ENCODE data around the gene NKAIN1. TPM values are rescaled to one million over a fixed set of nuclear protein-coding genes. Genes with fewer than 3 reads are reported as not detected.

The NKAIN1 gene
- total RNA-seq, 1 donor from 2014 or later: 2.2 TPM

DNA sequence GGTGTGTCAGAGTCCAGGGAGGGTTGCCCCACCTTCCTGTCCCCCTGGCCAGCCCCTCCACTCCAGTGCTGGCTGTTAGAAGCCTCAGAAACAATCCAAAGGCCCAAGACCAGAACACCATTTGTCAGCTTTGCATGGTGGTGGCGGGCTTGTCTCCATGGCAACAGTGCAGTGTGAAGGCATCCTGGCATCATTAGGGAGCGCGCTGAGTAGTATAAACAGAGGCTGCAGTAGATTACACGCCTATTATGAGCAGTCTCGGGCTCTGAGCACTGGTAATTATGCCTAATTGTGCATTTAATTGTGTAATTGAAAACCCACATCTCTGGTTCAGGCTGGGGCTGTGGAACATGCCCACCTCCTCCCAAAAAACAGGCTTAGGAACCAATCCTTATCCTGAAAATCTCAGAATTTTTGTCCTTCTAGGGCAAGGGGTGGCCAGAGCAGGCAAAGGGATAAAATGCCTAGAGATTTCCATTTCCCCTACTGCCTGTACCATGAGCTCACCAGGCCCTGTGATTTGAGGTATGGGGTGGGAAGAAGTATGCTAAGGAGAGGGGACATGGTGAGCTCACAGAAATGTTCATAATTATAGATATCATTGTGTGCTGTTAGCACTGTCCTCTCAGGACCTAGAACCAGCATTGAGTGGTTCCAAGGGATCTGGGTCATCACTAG, 11.7 kb downstream of the NKAIN1 start:
- Mint-ChIP-seq H3K36me3 (ENCODE audit: unreplicated experiment) (no peaks in the 10 kb centered on the region), H3K27me3 (ENCODE audit: unreplicated experiment) (peaks cover 14% of the 10 kb centered on the region), H3K4me1 (ENCODE audit: unreplicated experiment) (no peaks in the 10 kb centered on the region), H3K27ac (ENCODE audit: unreplicated experiment) (no peak overlapping the region), H3K9me3 (ENCODE audit: unreplicated experiment) (no peaks in the 10 kb centered on the region), H3K4me3 (ENCODE audit: unreplicated experiment) (no peak overlapping the region)
- DNase-seq (ENCODE audit: extremely low spot score, unreplicated experiment): no peak
- TF ChIP-seq, protein P1, sequence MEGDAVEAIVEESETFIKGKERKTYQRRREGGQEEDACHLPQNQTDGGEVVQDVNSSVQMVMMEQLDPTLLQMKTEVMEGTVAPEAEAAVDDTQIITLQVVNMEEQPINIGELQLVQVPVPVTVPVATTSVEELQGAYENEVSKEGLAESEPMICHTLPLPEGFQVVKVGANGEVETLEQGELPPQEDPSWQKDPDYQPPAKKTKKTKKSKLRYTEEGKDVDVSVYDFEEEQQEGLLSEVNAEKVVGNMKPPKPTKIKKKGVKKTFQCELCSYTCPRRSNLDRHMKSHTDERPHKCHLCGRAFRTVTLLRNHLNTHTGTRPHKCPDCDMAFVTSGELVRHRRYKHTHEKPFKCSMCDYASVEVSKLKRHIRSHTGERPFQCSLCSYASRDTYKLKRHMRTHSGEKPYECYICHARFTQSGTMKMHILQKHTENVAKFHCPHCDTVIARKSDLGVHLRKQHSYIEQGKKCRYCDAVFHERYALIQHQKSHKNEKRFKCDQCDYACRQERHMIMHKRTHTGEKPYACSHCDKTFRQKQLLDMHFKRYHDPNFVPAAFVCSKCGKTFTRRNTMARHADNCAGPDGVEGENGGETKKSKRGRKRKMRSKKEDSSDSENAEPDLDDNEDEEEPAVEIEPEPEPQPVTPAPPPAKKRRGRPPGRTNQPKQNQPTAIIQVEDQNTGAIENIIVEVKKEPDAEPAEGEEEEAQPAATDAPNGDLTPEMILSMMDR (IDR thresholded peaks at IDR 0.05): no peak

GRCh38 chr1:31224068-31224467, 15.6 kb downstream of the NKAIN1 start:
- Mint-ChIP-seq H3K27ac (ENCODE audit: unreplicated experiment) (no peak overlapping the region), H3K4me1 (ENCODE audit: unreplicated experiment) (no peaks in the 10 kb centered on the region), H3K36me3 (ENCODE audit: unreplicated experiment) (no peaks in the 10 kb centered on the region), H3K4me3 (ENCODE audit: unreplicated experiment) (no peak overlapping the region), H3K9me3 (ENCODE audit: unreplicated experiment) (no peaks in the 10 kb centered on the region), H3K27me3 (ENCODE audit: unreplicated experiment) (peaks cover 24% of the 10 kb centered on the region)
- TF ChIP-seq, protein P1 (IDR thresholded peaks at IDR 0.05): no peak
- DNase-seq (ENCODE audit: extremely low spot score, unreplicated experiment): no peak

- no peak overlapping the region for H3K27ac Mint-ChIP-seq (ENCODE audit: unreplicated experiment)
- TF ChIP-seq, protein P1 (IDR thresholded peaks at IDR 0.05): no peak
- no peak overlapping the region for H3K4me3 Mint-ChIP-seq (ENCODE audit: unreplicated experiment)
- H3K27me3 Mint-ChIP-seq (ENCODE audit: unreplicated experiment): peaks cover 24% of the 10 kb centered on the region
- H3K36me3 Mint-ChIP-seq (ENCODE audit: unreplicated experiment): no peaks in the 10 kb centered on the region
- peaks cover 1% of the 10 kb centered on the region for H3K4me1 Mint-ChIP-seq (ENCODE audit: unreplicated experiment)
- H3K9me3 Mint-ChIP-seq (ENCODE audit: unreplicated experiment): no peaks in the 10 kb centered on the region
- no peak for DNase-seq (ENCODE audit: extremely low spot score, unreplicated experiment)
Observed at GRCh38 chr1:31222176-31222575, 17.5 kb downstream of the NKAIN1 start.

- TF ChIP-seq, protein P1 (IDR thresholded peaks at IDR 0.05): no peak
- Mint-ChIP-seq H3K27ac (ENCODE audit: unreplicated experiment) (no peak overlapping the region), H3K9me3 (ENCODE audit: unreplicated experiment) (no peaks in the 10 kb centered on the region), H3K36me3 (ENCODE audit: unreplicated experiment) (no peaks in the 10 kb centered on the region), H3K4me1 (ENCODE audit: unreplicated experiment) (peaks cover 1% of the 10 kb centered on the region), H3K4me3 (ENCODE audit: unreplicated experiment) (no peak overlapping the region), H3K27me3 (ENCODE audit: unreplicated experiment) (peaks cover 25% of the 10 kb centered on the region)
- no peak for DNase-seq (ENCODE audit: extremely low spot score, unreplicated experiment)
Observed at GRCh38 chr1:31221072-31221471, 18.6 kb downstream of the NKAIN1 start.

- Mint-ChIP-seq H3K27me3 (ENCODE audit: unreplicated experiment) (peaks cover 28% of the 10 kb centered on the region), H3K27ac (ENCODE audit: unreplicated experiment) (no peak overlapping the region), H3K36me3 (ENCODE audit: unreplicated experiment) (no peaks in the 10 kb centered on the region), H3K4me1 (ENCODE audit: unreplicated experiment) (peaks cover 6% of the 10 kb centered on the region), H3K9me3 (ENCODE audit: unreplicated experiment) (no peaks in the 10 kb centered on the region), H3K4me3 (ENCODE audit: unreplicated experiment) (no peak overlapping the region)
- TF ChIP-seq, protein P1 (IDR thresholded peaks at IDR 0.05): no peak
- DNase-seq (ENCODE audit: extremely low spot score, unreplicated experiment): no peak
Observed at GRCh38 chr1:31219489-31219888, 20.2 kb downstream of the NKAIN1 start.
